K562 (cell line): ENCODE results near the gene BATF. TPM values are rescaled to one million over a fixed set of nuclear protein-coding genes. Genes with fewer than 3 reads are reported as not detected.

Experiments used
- CBFA2T2 ChIP-seq: fragments of 450-650 bp; conservative IDR thresholded peaks from 2 replicates; pipeline ENCODE4 v1.6.1; 2017; ENCODE audit warnings: mild to moderate bottlenecking
- E4F1 ChIP-seq: fragments of 250-450 bp; sonication (Bioruptor Pico); IDR thresholded peaks from 2 replicates; pipeline ENCODE4 v1.5.0; 2021; ENCODE audit warnings: mild to moderate bottlenecking, borderline replicate concordance
- EGR1 ChIP-seq: fragments of 450-650 bp; conservative IDR thresholded peaks from 2 replicates; pipeline ENCODE4 v1.6.1; 2017; ENCODE audit warnings: mild to moderate bottlenecking
- EP300 ChIP-seq: IDR thresholded peaks from 2 replicates; pipeline ENCODE4 v1.6.1; 2012; ENCODE audit warnings: low read length, improper control_type of control experiment
- ESRRA ChIP-seq: fragments of 450-650 bp; IDR thresholded peaks from 2 replicates; pipeline ENCODE4 v1.6.1; 2014; ENCODE audit warnings: low read depth, mild to moderate bottlenecking, moderate library complexity, borderline replicate concordance
- HDAC3 ChIP-seq: fragments of 450-650 bp; IDR thresholded peaks from 2 replicates; pipeline ENCODE4 v1.6.1; 2018; ENCODE audit warnings: borderline replicate concordance, mild to moderate bottlenecking, moderate library complexity; ENCODE audit not compliant: partially characterized antibody
- HMG20A ChIP-seq: fragments of 450-650 bp; formaldehyde crosslinking; conservative IDR thresholded peaks from 2 replicates; pipeline ENCODE4 v1.4.0; 2020; ENCODE audit warnings: mild to moderate bottlenecking, mixed read lengths
- ID3 ChIP-seq, 2 experiments: fragments of 250-450 bp in 1 of 2; fragments of 450-650 bp in 1 of 2; sonication (Bioruptor Pico) in 1 of 2; IDR thresholded peaks; 2 replicates each; pipeline versions ENCODE4 v1.6.1 to v1.8.0; 2016 to 2021; ENCODE audit warnings: mild to moderate bottlenecking in 2 of 2, moderate library complexity in 2 of 2, missing compliant biosample characterization in 1 of 2, missing genetic modification characterization in 1 of 2
- KAT2B ChIP-seq: IDR thresholded peaks from one replicate; pipeline ENCODE4 v1.6.1; 2012; ENCODE audit warnings: low read depth, mild to moderate bottlenecking, control low read depth, inconsistent platforms, low read length, moderate library complexity
- KLF16 ChIP-seq: IDR thresholded peaks from 2 replicates; pipeline ENCODE4 v1.6.1; 2016; ENCODE audit warnings: antibody characterized with exemption
- MYNN ChIP-seq, 2 experiments: sonication (generic); formaldehyde crosslinking in 1 of 2; IDR thresholded peaks; 2 replicates each; pipeline versions ENCODE4 v1.5.0 to v1.6.1; 2016 to 2020; ENCODE audit warnings: antibody characterized with exemption in 1 of 2, missing genetic modification reagents in 1 of 2
- NR2F6 ChIP-seq: fragments of 450-650 bp; formaldehyde crosslinking; IDR thresholded peaks from 2 replicates; pipeline ENCODE4 v1.4.0; 2020; ENCODE audit warnings: mild to moderate bottlenecking
- RAD21 ChIP-seq, 2 experiments: fragments of 250-450 bp in 1 of 2; fragments of 450-650 bp in 1 of 2; sonication (Bioruptor Pico) in 1 of 2; formaldehyde crosslinking in 1 of 2; IDR thresholded peaks in 1 of 2; conservative IDR thresholded peaks in 1 of 2; 2 replicates each; pipeline versions ENCODE4 v1.4.0 to v1.8.0; 2020 to 2022; ENCODE audit warnings: mild to moderate bottlenecking in 2 of 2, moderate library complexity in 1 of 2
- RBM34 ChIP-seq: fragments of 200-400 bp; formaldehyde crosslinking; IDR thresholded peaks from 2 replicates; pipeline ENCODE4 v1.6.1; 2018; ENCODE audit warnings: low read length, borderline replicate concordance; ENCODE audit not compliant: insufficient read depth
- RCOR1 ChIP-seq, 2 experiments: IDR thresholded peaks; 2 replicates each; pipeline ENCODE4 v1.6.1; 2012; ENCODE audit warnings: low read depth in 2 of 2, low read length in 2 of 2, borderline replicate concordance in 1 of 2, improper control_type of control experiment in 1 of 2
- RFX5 ChIP-seq: IDR thresholded peaks from 2 replicates; pipeline ENCODE4 v1.6.1; 2011; ENCODE audit warnings: low read depth, mild to moderate bottlenecking, improper control_type of control experiment, low read length
- SMARCA4 ChIP-seq: fragments of 450-650 bp; IDR thresholded peaks from 2 replicates; pipeline ENCODE4 v1.6.1; 2016
- SRF ChIP-seq, 2 experiments: fragments of 250-450, 450-650 bp in 1 of 2; sonication (Bioruptor Pico) in 1 of 2; sonication (generic) in 1 of 2; formaldehyde crosslinking; IDR thresholded peaks; 2 replicates each; pipeline versions ENCODE4 v1.5.0 to v1.5.1; 2020 to 2022; ENCODE audit warnings: mild to moderate bottlenecking in 1 of 2, missing genetic modification reagents in 1 of 2
- STAT5A ChIP-seq: IDR thresholded peaks from 2 replicates; pipeline ENCODE4 v1.6.1; 2012; ENCODE audit warnings: low read length, inconsistent platforms, borderline replicate concordance
- TAL1 ChIP-seq: fragments of 450-650 bp; IDR thresholded peaks from 2 replicates; pipeline ENCODE4 v1.6.1; 2016; ENCODE audit warnings: mild to moderate bottlenecking
- ZNF76 ChIP-seq: fragments of 250-450 bp; sonication (Bioruptor Pico); IDR thresholded peaks from 2 replicates; pipeline ENCODE4 v1.4.0; 2020; ENCODE audit warnings: mild to moderate bottlenecking, moderate library complexity, borderline replicate concordance
- ZZZ3 ChIP-seq: fragments of 450-650 bp; IDR thresholded peaks from 2 replicates; pipeline ENCODE4 v1.6.1; 2016; ENCODE audit warnings: antibody characterized with exemption, mild to moderate bottlenecking, moderate library complexity
- polyA plus RNA-seq, 8 experiments: library from polyadenylated mRNA; depleted of rRNA in 4 of 8; stranded (reverse) in 5 of 8; unstranded in 3 of 8; fragments of >200 nt; fragmentation: Nextera tagmentation in 2 of 8; fragmentation: Illumina TruSeq in 1 of 8; extraction: Ambion mirVana in 2 of 8; extraction: Trizol in 1 of 8; gene quantifications; 2 replicates each; pipeline versions ENCODE4 v1.2.1 to v1.2.3, GENCODE V29; 2011 to 2014; ENCODE audit warnings: inconsistent platforms in 1 of 8, missing spikeins in 1 of 8
- total RNA-seq, 7 experiments: library from RNA; depleted of rRNA in 6 of 7; stranded (reverse); fragments of >200 nt in 6 of 7; fragmentation: Illumina TruSeq in 2 of 7; extraction: Trizol in 2 of 7; gene quantifications; 2 replicates each; pipeline versions ENCODE4 v1.2.1 to v1.2.3, GENCODE V29; 2011 to 2021; ENCODE audit warnings: low replicate concordance in 1 of 7
- TF ChIP-seq, protein P1 (sequence below), 2 experiments: fragments of 200-800 bp in 1 of 2; sonication (Bioruptor generic) in 1 of 2; sonication (generic) in 1 of 2; formaldehyde crosslinking in 1 of 2; IDR thresholded peaks in 1 of 2; conservative IDR thresholded peaks in 1 of 2; 2 replicates each; pipeline versions ENCODE4 v1.5.0 to v1.6.1; 2016 to 2020; ENCODE audit warnings: missing compliant biosample characterization in 1 of 2, missing genetic modification characterization in 1 of 2, missing genetic modification reagents in 1 of 2

BATF gene
- total and polyA plus RNA-seq, 9 of the 15 experiments (the other 6 are each of a cell fraction or from before 2014, with no cell fraction given) = 0.13 to 2.1 (median 0.55) TPM; not detected in 2

DNA sequence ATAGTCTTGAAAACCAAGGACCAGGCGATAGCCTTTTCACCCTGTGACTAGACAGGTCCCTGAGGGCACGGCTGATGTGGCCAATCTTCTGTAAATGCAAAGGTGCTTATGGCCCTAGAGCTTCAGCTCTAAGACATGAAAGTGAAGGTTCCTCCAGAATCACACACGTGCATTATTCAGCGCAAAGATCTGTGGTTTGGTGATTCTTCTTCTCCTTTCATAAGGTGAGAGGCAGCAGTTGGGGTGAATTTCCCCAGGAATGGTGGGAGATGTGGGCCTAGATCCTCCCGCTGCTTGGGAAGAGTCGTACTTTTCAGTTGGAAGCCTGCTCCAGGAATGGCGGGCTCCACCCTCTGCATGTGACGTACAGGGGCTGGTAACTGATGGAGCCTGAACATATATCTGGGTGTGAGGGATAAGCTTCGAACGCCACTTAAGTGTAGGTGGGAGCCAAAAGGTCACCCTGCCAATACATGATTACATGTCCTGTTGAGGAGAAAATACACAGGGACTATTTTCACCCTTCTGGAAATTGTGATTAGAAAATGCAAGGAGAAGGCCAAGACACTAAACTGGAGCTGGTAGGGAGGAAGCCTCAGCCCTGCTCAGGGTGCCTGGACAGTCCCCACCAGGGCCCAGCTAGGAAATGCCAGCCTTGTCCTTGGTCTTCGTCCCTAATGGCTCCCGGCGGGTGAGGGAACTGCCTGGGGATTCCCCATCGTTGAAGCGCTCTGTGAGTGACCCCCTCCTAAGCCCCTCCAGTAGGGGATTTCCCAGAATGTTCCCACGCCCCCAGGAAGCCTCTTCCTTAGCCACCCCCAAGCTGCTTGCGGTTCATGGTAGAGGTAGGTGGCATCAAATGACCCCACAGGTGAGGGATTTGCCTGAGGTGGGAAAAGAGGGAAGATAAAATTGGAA lies 17.6 kb downstream of the BATF start (continued):
- TF ChIP-seq RAD21 (CRISPR knock-in tag; conservative IDR thresholded peaks at IDR 0.05 in 1 of 2, IDR thresholded peaks at IDR 0.05 in 1 of 2) (no peak), EGR1 (peak; percentile 88), TAL1 (peak; percentile 94), HDAC3 (peak; percentile 28), E4F1 (CRISPR knock-in tag) (no peak), ZNF76 (CRISPR knock-in tag) (no peak), ID3 (CRISPR knock-in tag; IDR thresholded peaks at IDR 0.05) (no peak), ID3 (tag; IDR thresholded peaks at IDR 0.05) (0 out of 2 replicates have a peak, but pooled peaks have one; percentile 67), RCOR1 (IDR thresholded peaks at IDR 0.05; ENCODE audit: borderline replicate concordance in 1 of 2, low read depth in 2 of 2, low read length in 2 of 2) (peak in 1 of 2 experiments; percentile 21; a peak in 2 of 4 replicates), ESRRA (peak; percentile 23; the same call in 1 of the 2 replicates), KAT2B (no peak), KLF16 (peak; percentile 76; the same call in 1 of the 2 replicates), NR2F6 (no peak), MYNN (IDR thresholded peaks at IDR 0.05) (no peak; the same call in 1 of the 2 replicates), MYNN (CRISPR knock-in tag; IDR thresholded peaks at IDR 0.05) (no peak), SMARCA4 (peak; percentile 71), SRF (CRISPR knock-in tag; IDR thresholded peaks at IDR 0.05) (no peak), CBFA2T2 (peak; percentile 95), RFX5 (no peak), RBM34 (no peak), HMG20A (CRISPR knock-in tag) (no peak), ZZZ3 (no peak), STAT5A (peak; percentile 84), EP300 (peak; percentile 84)
- TF ChIP-seq, protein P1, sequence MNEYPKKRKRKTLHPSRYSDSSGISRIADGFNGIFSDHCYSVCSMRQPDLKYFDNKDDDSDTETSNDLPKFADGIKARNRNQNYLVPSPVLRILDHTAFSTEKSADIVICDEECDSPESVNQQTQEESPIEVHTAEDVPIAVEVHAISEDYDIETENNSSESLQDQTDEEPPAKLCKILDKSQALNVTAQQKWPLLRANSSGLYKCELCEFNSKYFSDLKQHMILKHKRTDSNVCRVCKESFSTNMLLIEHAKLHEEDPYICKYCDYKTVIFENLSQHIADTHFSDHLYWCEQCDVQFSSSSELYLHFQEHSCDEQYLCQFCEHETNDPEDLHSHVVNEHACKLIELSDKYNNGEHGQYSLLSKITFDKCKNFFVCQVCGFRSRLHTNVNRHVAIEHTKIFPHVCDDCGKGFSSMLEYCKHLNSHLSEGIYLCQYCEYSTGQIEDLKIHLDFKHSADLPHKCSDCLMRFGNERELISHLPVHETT (CRISPR knock-in tag; conservative IDR thresholded peaks at IDR 0.05 in 1 of 2, IDR thresholded peaks at IDR 0.05 in 1 of 2) = 0 out of 4 replicates have a peak, but pooled peaks of 1 of the 2 experiments have one; percentile 48
